ENCODE data around the gene MORN5. TPM values are rescaled to one million over a fixed set of nuclear protein-coding genes. Genes with fewer than 3 reads are reported as not detected.
A peak's percentile ranks its signal among the peaks of the same experiment; 100 is the strongest.

MORN5 gene
- total RNA-seq, 6 experiments from 2014 or later, result not detected

DNA sequence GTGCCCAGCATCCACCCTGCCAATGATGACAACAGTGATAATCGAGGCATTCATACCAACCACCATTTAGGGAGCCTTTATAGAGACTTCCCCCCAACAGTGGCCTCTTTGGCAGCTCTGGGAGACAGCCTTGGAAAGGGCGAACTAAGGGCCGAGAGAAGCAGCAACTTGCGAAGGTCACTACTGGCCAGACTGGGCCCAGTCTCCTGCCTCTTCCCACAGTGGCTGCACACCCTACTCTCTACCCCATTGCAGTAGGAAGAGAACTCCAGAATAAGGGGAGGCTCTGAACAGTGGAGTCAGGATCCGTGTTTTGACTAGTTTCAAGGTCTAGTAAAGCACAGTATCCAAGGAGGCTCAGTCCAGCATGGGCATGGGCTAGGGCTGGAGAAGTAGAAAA lies 63.7 kb downstream of the MORN5 start:
- Histone ChIP-seq H3K36me3 (no peaks in the 10 kb centered on the region), H3K4me3 (no peak overlapping the region), H3K4me1 (peaks cover 0 to 37% (median 0%) of the 10 kb centered on the region in 4 donors), H3K27ac (no peak overlapping the region), H3K9me3 (no peaks in the 10 kb centered on the region), H3K27me3 (peaks cover 14 to 50% of the 10 kb centered on the region in 2 donors)
- no peak for TF ChIP-seq CTCF (IDR thresholded peaks at IDR 0.05)
- ATAC-seq, result no peak
- WGBS (ENCODE audit: insufficient coverage, low coverage, low lambda C conversion rate, missing lambda C conversion rate), result 79% methylated on average over 4 of the region's 5 CpGs
- DNase-seq, result no peak
- intact Hi-C loops (cut with DNase I), result no loop called here

GRCh38 chr9:122225312-122226141 lies 65.8 kb downstream of the MORN5 start:
- intact Hi-C loops (cut with DNase I), result no loop called here
- ATAC-seq, result no peak
- Histone ChIP-seq H3K4me1 (peaks cover 0 to 27% (median 0%) of the 10 kb centered on the region in 4 donors), H3K27ac (no peak overlapping the region), H3K27me3 (peaks cover 7 to 41% of the 10 kb centered on the region in 2 donors), H3K9me3 (no peaks in the 10 kb centered on the region), H3K4me3 (peak overlapping the region in 1 of 3 donors; percentile 1), H3K36me3 (no peaks in the 10 kb centered on the region)
- no peak for TF ChIP-seq CTCF (IDR thresholded peaks at IDR 0.05)
- TF ChIP-seq POLR2A (IDR thresholded peaks at IDR 0.05), result no peak
- no peak for DNase-seq
- 41% methylated on average over 13 of the region's 51 CpGs for WGBS (ENCODE audit: insufficient coverage, low coverage, low lambda C conversion rate, missing lambda C conversion rate)

DNA sequence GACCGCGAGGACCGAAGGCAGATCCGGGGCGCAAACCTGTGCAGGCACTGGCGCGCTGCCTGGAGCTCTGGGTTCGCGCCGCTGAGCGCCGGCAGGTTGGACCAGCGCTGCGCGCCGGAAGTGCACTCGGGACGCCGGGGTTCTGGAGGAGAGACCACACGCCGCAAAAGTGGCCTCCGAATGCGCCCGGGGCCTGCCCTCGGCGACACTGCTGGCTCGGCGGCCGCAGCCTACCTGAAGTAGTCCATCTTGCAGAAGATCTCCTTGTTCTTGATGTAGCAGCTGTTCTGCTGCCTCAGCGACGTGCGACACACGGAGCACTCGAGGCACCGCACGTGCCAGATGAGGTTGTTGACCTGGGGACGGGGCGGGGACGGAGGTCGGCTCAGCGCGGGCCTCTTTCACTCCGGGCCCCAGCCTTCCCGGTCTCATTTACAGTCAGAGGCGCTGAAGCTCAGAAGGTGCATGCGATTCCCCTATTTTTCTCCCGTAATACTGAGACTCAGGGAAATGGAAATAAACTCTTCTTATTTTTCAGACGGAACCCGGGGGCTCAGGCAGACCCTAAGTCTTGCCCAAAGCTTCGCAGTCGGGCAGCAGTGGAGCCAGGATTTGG lies 66.5 kb downstream of the MORN5 start:
- ATAC-seq, result no peak
- H3K9me3 ChIP-seq, result no peaks in the 10 kb centered on the region
- no peak overlapping the region for H3K27ac ChIP-seq
- TF ChIP-seq CTCF (IDR thresholded peaks at IDR 0.05) (no peak), POLR2A (IDR thresholded peaks at IDR 0.05) (no peak)
- no peaks in the 10 kb centered on the region for H3K36me3 ChIP-seq
- peaks cover 0 to 27% (median 0%) of the 10 kb centered on the region in 4 donors for H3K4me1 ChIP-seq
- DNase-seq, result no peak
- H3K4me3 ChIP-seq, result peak overlapping the region in 1 of 3 donors; percentile 1
- WGBS (ENCODE audit: insufficient coverage, low coverage, low lambda C conversion rate, missing lambda C conversion rate), result 28% methylated on average over 28 of the region's 51 CpGs
- peaks cover 1 to 34% of the 10 kb centered on the region in 2 donors for H3K27me3 ChIP-seq
- intact Hi-C loops (cut with DNase I), result no loop called here

- TF ChIP-seq POLR2A (IDR thresholded peaks at IDR 0.05), result no peak
- TF ChIP-seq CTCF (IDR thresholded peaks at IDR 0.05), result no peak
- Histone ChIP-seq H3K27ac (no peak overlapping the region), H3K36me3 (no peaks in the 10 kb centered on the region), H3K4me1 (peaks cover 0 to 27% (median 0%) of the 10 kb centered on the region in 4 donors), H3K4me3 (no peak overlapping the region), H3K27me3 (peaks cover 0 to 27% of the 10 kb centered on the region in 2 donors), H3K9me3 (no peaks in the 10 kb centered on the region)
- 35% methylated on average over 19 of the region's 59 CpGs for WGBS (ENCODE audit: insufficient coverage, low coverage, low lambda C conversion rate, missing lambda C conversion rate)
- DNase-seq, result peak in 1 of 3 donors; percentile 53
- no peak for ATAC-seq
- intact Hi-C loops (cut with DNase I), result no loop called here
These were observed 67.3 kb downstream of the MORN5 start for GRCh38 chr9:122226758-122227574.
